HG03039 (cell line): Measurements from ENCODE around the gene RPL13A.

Experiments
- ATAC-seq: cut with Tn5 transposase; IDR thresholded peaks from one replicate; pipeline ENCODE4 v1.9.1; 2021; ENCODE audit warnings: mild to moderate bottlenecking, moderate library complexity; ENCODE audit not compliant: unreplicated experiment

Gene RPL13A

DNA sequence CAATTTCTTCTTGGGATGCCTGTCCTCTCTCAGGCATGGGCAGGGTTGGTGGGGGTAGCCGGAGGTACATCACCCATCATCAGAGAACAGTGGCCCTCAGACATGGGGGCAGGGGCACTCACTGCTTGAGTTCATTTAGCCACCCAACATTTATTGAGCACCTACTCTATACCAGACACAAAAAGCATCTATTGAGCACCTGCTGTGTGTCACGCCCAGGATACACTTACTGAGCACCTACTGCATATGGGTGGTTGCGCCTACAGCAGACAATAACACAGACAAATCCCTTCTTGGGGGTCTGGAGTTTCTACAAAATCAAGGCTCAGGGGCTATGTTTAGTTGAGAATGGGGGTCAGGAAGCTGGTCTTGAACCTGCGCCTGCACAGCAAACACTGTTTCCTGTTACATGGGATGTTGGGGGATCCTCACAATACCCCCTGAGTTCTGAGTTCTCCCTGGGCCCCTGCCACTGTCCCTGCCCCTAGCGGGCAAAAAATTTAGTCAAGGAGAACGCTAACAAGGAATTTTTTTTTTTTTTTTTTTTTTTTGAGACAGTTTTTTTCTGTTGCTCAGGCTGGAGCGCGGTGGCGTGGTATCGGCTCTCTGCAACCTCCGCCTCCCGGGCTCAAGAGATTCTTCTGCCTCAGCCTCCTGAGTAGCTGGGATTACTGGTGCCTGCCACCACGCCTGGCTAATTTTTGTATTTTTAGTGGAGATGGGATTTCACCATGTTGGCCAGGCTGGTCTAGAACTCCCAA, 52.0 kb downstream of the RPL13A start:
- ATAC-seq: no peak
